HG02885 (cell line): Measurements from ENCODE around the gene MROH7.

ENCODE experiments used
- ATAC-seq: cut with Tn5 transposase; IDR thresholded peaks from one replicate; pipeline ENCODE4 v1.9.1; 2021; ENCODE audit warnings: mild to moderate bottlenecking; ENCODE audit not compliant: unreplicated experiment, poor library complexity

Gene MROH7

GRCh38 chr1:54649130-54649898 is 7.7 kb downstream of the MROH7 start:
- no peak for ATAC-seq

GRCh38 chr1:54649921-54650320 is 8.3 kb downstream of the MROH7 start:
- no peak for ATAC-seq

GRCh38 chr1:54650417-54650816 is 8.8 kb downstream of the MROH7 start:
- ATAC-seq: no peak

GRCh38 chr1:54651608-54652007 is 10.0 kb downstream of the MROH7 start:
- no peak for ATAC-seq

DNA sequence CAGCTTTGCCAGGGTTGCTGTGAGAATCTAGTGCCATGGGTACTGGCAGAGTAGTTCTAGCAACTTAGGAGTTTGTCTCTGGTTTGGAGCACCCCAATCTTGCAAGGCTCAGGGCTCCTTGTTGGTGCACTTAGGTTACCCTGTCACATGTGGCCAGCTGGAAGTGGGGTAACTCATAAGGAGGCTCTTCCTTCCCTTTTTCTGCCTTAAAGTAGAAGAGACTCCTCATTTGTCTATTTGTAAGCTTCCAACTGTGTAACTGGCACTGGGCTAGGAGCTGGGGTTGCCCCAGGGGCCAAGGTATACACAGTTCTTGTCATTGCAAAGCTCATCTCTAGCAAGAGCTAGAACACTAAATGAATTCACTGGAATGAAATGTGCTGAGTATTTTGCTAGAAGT is 10.6 kb downstream of the MROH7 start:
- ATAC-seq: no peak

DNA sequence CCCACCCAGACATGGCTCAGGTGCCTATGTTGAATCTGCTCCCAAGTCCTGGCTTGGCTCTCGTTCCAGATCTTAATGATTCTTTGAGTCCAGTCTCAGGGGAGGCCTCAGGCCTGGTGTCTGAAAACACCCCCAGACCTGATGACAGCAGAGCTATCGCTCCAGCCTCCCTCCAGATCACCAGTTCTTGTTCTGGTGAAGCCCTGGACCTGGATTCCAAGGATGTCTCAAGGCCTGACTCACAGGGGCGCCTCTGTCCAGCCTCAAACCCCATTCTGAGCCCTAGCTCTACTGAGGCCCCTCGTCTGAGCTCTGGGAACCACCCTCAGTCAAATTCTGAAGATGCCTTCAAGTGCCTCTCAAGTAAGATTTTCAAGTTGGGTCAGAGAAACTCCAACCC is 11.4 kb downstream of the MROH7 start:
- ATAC-seq: no peak

- ATAC-seq: no peak
Observed at GRCh38 chr1:54658164-54658913, 16.8 kb downstream of the MROH7 start.

DNA sequence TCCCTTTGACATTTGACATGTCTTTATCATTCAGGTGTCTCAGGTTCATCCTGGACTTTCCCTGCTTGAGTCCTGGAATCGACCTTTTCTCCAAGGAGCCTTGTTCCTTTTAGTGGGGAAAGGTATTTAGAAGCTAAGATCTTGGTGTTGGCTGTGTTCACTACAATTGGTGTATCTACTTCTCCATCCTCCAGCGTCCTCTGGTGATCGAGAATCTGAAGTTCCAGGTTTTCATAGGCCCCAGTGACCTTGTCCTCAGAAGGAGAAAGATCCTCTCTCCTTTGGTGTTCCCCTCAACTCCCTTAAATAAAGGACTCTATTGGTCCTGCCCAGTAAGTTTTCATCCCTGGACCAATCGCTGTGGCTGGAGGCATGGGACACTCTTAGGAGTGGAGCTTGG is 22.1 kb downstream of the MROH7 start:
- ATAC-seq: no peak

GRCh38 chr1:54664364-54664763 is 22.8 kb downstream of the MROH7 start:
- ATAC-seq: no peak

- ATAC-seq: no peak
Observed at GRCh38 chr1:54665852-54666251, 24.3 kb downstream of the MROH7 start.

DNA sequence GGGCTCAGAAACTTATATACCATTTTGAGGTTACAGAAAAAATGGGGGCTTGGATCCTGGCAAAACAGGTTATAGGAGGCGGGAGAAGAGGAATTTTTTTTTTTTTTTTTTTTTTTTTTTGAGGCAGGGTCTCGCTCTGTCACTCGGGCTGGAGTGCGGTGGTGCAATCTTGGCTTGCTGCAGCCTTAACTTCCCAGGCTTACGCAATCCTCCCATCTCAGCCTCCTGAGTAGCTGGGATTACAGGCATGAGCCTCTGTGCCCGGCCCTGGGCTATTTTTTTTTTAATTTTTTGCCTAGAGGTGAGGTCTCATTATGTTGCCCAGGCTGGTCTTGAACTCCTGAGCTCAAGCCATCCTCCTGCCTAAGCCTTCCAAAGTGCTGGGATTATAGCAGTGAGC is 24.7 kb downstream of the MROH7 start:
- no peak for ATAC-seq

DNA sequence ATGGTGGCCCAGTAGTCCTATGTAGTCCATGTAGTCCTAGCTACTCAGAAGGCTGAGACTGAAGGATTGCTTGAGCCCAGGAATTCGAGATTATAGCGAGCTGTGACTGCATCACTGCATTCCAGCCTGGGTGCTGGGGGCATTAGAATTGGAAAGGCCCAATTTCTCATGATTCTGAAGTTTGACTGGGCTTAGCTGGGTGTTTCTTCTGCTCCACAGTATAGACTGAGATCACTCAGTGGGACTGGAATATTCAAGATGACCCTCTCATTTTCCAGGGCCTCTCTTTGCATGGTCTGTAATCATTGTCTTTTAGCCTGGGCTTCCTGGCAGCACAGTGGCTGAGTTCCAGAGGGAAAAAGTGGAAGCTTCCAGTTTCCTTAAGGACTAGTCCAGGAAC is 26.2 kb downstream of the MROH7 start:
- no peak for ATAC-seq

GRCh38 chr1:54668567-54668966 is 27.0 kb downstream of the MROH7 start:
- ATAC-seq: no peak

- ATAC-seq: no peak
Observed at GRCh38 chr1:54671985-54672608, 30.5 kb downstream of the MROH7 start.

DNA sequence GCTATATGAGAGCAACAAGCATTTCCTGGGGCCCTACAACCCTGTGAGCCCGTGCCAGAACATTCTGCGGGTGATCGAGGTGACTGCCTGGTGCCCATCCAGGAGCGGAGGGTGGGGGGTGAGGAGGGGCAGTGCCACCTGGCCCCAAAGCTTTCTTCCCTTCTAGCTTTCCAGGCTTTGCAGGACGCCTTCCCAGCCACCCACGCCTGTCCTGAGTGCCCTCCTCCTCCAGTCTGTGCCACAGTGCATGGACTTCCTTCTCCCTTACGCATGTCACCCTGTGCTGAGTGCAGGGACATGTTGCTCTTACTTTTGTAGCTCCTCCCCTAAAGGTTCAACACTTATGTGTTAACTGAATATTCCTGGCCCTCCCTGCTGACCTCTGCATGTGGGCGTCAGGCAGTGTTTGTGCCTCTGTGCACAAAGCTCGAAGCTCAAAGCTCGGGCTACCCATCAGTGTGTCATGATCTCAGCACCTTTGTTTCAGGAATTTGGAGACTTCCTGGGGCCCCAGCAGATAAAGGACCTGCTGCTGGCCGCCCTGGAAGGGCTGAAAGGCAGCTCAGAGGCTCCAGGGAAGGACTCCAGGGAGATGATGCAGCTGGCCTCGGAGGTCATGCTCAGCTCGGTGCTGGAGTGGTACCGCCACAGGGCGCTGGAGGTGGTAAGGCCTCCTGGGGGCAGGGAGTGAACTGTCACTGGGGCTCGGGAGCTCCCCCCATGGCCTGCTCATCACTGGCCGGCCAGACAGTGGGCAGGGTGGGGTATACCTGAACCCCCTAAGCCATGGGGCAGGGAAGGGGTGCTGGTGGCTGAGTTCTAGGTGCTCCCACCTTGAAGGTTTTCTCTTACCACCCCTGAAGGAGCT is 37.4 kb downstream of the MROH7 start:
- no peak for ATAC-seq

DNA sequence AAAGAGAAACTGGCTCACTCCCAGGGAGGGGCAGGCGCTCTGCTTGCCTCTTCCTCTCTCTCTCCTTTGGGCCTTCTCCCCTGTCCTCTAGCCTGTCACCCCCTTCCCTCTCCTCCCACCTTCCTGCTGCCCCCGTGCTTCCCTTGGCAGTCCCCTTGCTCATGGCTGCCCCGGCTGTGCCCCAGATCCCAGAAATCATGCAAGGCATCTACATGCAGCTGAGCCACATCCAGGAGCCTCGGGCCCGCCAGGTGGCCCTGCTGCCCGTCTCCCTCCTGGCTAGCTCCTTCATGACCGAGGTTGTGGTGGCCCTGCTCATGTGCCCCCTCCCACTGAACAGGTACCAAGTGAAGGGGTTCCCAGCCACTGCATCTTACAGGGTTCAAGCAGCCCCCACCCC is 38.1 kb downstream of the MROH7 start:
- ATAC-seq: no peak

- no peak for ATAC-seq
Observed at GRCh38 chr1:54680387-54680786, 38.8 kb downstream of the MROH7 start.

GRCh38 chr1:54681358-54681757 is 39.8 kb downstream of the MROH7 start:
- no peak for ATAC-seq

GRCh38 chr1:54683453-54683852 is 41.9 kb downstream of the MROH7 start:
- ATAC-seq: no peak

DNA sequence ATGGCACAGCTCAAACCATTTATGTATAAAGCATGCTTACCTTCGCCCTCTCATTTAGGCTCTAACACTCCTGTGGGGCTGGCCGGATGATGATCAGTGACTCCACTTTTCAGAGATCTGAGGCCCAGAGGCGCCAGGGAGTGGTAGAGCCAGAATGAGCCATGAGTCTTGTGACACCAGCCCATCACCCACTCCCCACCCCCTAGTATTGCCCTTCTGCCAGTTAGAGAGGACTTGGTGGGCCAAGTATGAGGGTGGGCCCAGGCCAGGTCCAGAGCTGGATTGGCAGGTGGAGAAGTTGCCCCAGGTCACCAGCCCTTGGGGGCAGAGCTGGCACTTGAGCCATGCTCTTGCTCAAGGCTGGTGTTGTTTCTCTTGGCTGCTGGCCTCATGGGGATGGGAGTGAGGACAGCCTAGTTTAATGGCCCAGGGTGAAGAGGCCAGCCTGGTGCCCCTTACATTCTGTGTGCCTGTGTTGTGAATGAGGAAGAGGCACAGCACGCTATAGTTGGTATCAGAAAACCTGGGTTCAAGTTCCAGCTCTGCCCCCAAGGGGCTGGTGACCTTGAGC is 43.8 kb downstream of the MROH7 start:
- no peak for ATAC-seq
